Common myeloid progenitor, CD34-positive (primary cell): ENCODE measurements around the gene UNKL.
A peak's percentile ranks its signal among the peaks of the same experiment; 100 is the strongest.

Experiments used
- CTCF ChIA-PET: fragments of 350-600 bp; sonication (Branson Sonifier 250); formaldehyde crosslinking; loops from one replicate; lab custom pipeline; 2021; ENCODE audit warnings: antibody characterized with exemption; lab: Charles Lee
- POLR2A ChIA-PET: fragments of 350-600 bp; sonication (Branson Sonifier 250); formaldehyde crosslinking; loops from one replicate; lab custom pipeline; 2021; ENCODE audit warnings: antibody characterized with exemption; lab: Charles Lee
- DNase-seq, 3 donors: peaks; one replicate each; pipeline versions ENCODE4 v3.0.0 to v3.0.0-alpha.2; 2013
- H3K27ac ChIP-seq, 2 experiments: 1 replicate in 1 of 2; 2 replicates in 1 of 2; pipeline ENCODE4 v1.7.0; 2013; ENCODE audit warnings: inconsistent platforms in 2 of 2, low read length in 2 of 2, mild to moderate bottlenecking in 2 of 2, low read depth in 1 of 2, moderate library complexity in 1 of 2; ENCODE audit not compliant: severe bottlenecking in 2 of 2, insufficient read depth in 1 of 2, poor library complexity in 1 of 2
- H3K27me3 ChIP-seq, 5 experiments: replicated peaks in 2 of 5; 1 replicate in 3 of 5; 2 replicates in 2 of 5; pipeline versions ENCODE4 v1.6.1 to v1.7.0; 2013; ENCODE audit warnings: low read length in 4 of 5, mild to moderate bottlenecking in 2 of 5, moderate library complexity in 2 of 5, inconsistent platforms in 1 of 5; ENCODE audit not compliant: insufficient read depth in 5 of 5, control insufficient read depth in 4 of 5
- H3K36me3 ChIP-seq, 4 experiments: 1 replicate in 2 of 4; 2 replicates in 2 of 4; pipeline versions ENCODE4 v1.6.1 to v1.7.0; 2013; ENCODE audit warnings: low read length in 3 of 4, control low read depth in 1 of 4, mild to moderate bottlenecking in 1 of 4; ENCODE audit not compliant: control insufficient read depth in 4 of 4, insufficient read depth in 4 of 4
- H3K4me1 ChIP-seq, 4 experiments: 1 replicate in 3 of 4; 2 replicates in 1 of 4; pipeline versions ENCODE4 v1.6.1 to v1.7.1; 2013; ENCODE audit warnings: low read length in 3 of 4, mild to moderate bottlenecking in 3 of 4, control low read depth in 1 of 4, inconsistent platforms in 1 of 4, moderate library complexity in 1 of 4; ENCODE audit not compliant: control insufficient read depth in 4 of 4, insufficient read depth in 4 of 4; ENCODE audit errors: control extremely low read depth in 1 of 4
- H3K4me3 ChIP-seq, 7 experiments: 1 replicate in 4 of 7; 2 replicates in 3 of 7; pipeline versions ENCODE4 v1.5.1 to v1.7.0; 2013; ENCODE audit warnings: mild to moderate bottlenecking in 7 of 7, low read length in 6 of 7, moderate library complexity in 6 of 7, inconsistent platforms in 2 of 7, low read depth in 2 of 7, control low read depth in 1 of 7; ENCODE audit not compliant: insufficient read depth in 4 of 7, control insufficient read depth in 1 of 7; ENCODE audit errors: extremely low read depth in 1 of 7
- H3K9me3 ChIP-seq, 5 experiments: 1 replicate in 4 of 5; 2 replicates in 1 of 5; pipeline versions ENCODE4 v1.6.1 to v1.7.1; 2013; ENCODE audit warnings: low read length in 4 of 5, mild to moderate bottlenecking in 2 of 5, inconsistent platforms in 1 of 5, low read depth in 1 of 5, moderate library complexity in 1 of 5; ENCODE audit not compliant: control insufficient read depth in 4 of 5, insufficient read depth in 2 of 5; ENCODE audit errors: control extremely low read depth in 1 of 5
- WGBS: methylation state at CpG from one replicate; pipeline ENCODE4 v1.1.5; 2013; ENCODE audit not compliant: insufficient coverage; 5-methylcytosine and 5-hydroxymethylcytosine counted together

The UNKL gene

GRCh38 chr16:1361685-1362360 is 52.7 kb downstream of the UNKL start:
- 98% methylated on average over 41 of the region's 43 CpGs for WGBS
- CTCF ChIA-PET, result interaction anchor here (1.5 to 3.1 kb wide), 4 partner anchors 14 to 176 kb away, joined by 4 to 17 read pairs (median 8); no protein-coding TSS in a partner anchor
- DNase-seq, result no peak
- no peaks in the 10 kb centered on the region for H3K4me1 ChIP-seq
- H3K27ac ChIP-seq, result no peak overlapping the region
- POLR2A ChIA-PET, result no interaction called here
- peaks cover 2 to 68% (median 47%) of the 10 kb centered on the region in 4 experiments for H3K36me3 ChIP-seq
- no peak overlapping the region for H3K4me3 ChIP-seq
- H3K9me3 ChIP-seq, result no peaks in the 10 kb centered on the region
- H3K27me3 ChIP-seq, result no peaks in the 10 kb centered on the region

DNA sequence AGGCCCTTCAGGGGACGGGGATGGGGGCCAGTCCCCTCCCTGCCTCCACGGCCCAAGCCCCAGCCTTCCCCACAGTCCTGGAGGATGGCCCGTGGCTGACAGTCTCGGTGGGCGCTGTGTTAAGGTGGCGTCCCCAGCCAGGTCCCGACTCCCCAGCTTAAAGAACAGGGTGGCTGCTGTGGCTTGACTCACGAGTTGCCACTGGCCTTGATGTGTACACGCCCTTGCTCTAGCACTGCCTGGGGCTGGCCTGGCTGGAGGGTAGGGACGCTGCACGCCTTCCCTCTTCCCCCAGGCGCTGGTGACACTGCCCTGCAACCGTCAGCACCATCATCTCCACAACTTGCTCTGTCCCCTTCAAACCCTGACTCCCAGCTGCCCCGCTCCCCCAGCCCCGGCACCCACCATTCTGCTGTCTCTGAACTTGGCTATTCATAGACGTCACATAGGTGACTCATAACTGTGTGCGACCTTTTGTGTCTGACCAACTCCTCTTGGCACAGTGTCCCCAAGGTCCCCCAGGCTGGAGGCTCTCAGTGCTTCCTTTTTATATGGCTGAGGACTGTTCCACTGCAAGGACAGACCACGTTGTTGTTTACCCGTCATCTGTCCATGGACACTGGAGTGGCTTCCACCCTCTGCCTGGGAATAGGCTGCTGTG is 56.5 kb downstream of the UNKL start:
- Histone ChIP-seq H3K4me1 (peaks cover 0 to 11% (median 1%) of the 10 kb centered on the region in 4 experiments), H3K36me3 (peaks cover 0 to 37% (median 25%) of the 10 kb centered on the region in 4 experiments), H3K9me3 (no peaks in the 10 kb centered on the region), H3K27ac (no peak overlapping the region), H3K4me3 (no peak overlapping the region), H3K27me3 (no peaks in the 10 kb centered on the region)
- no peak for DNase-seq
- 92% methylated on average over 19 of the region's 19 CpGs for WGBS
- ChIA-PET CTCF (no interaction called here), POLR2A (no interaction called here)

- ChIA-PET POLR2A (interaction anchor here (0.6 kb wide), 1 partner anchor 52 kb away, joined by 3 read pairs; no protein-coding TSS in a partner anchor), CTCF (interaction anchor here (1.8 kb wide), 1 partner anchor 9 kb away, joined by 5 read pairs; no protein-coding TSS in a partner anchor)
- Histone ChIP-seq H3K27ac (no peak overlapping the region), H3K9me3 (no peaks in the 10 kb centered on the region), H3K4me1 (peaks cover 7 to 19% (median 13%) of the 10 kb centered on the region in 4 experiments), H3K4me3 (no peak overlapping the region), H3K36me3 (peaks cover 0 to 21% (median 11%) of the 10 kb centered on the region in 4 experiments), H3K27me3 (no peaks in the 10 kb centered on the region)
- WGBS, result 92% methylated on average over 26 of the region's 33 CpGs
- DNase-seq, result no peak
These were observed 58.2 kb downstream of the UNKL start for GRCh38 chr16:1356061-1356900.

DNA sequence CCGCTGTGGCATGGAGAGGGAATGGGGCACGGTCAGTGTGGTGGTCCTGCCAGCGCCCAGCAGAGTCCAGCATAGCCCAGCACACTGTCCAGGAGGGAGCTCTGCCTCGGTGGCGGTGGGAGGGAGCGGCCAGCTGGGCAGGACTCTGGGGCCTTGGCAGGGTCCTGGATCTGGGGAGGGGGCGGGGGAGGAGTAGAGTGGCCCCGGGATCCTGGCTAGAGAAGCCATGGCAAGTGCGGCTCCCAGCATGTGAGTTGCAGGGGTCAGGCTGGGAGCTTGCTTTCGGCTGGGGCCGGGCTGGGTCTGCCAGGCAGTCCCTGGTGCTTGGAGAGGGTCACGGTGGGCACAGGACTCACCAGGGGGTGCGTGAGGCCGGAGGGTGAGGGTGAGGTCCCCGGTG is 58.9 kb downstream of the UNKL start:
- DNase-seq, result no peak
- 89% methylated on average over 14 of the region's 15 CpGs for WGBS
- H3K27ac ChIP-seq, result no peak overlapping the region
- H3K4me3 ChIP-seq, result no peak overlapping the region
- peaks cover 9 to 26% (median 20%) of the 10 kb centered on the region in 4 experiments for H3K4me1 ChIP-seq
- no peaks in the 10 kb centered on the region for H3K9me3 ChIP-seq
- ChIA-PET CTCF (interaction anchor here (0.7 to 1.8 kb wide), 2 partner anchors 10 to 19 kb away, joined by 3 to 5 read pairs; no protein-coding TSS in a partner anchor), POLR2A (no interaction called here)
- no peaks in the 10 kb centered on the region for H3K27me3 ChIP-seq
- H3K36me3 ChIP-seq, result peaks cover 0 to 16% (median 9%) of the 10 kb centered on the region in 4 experiments

DNA sequence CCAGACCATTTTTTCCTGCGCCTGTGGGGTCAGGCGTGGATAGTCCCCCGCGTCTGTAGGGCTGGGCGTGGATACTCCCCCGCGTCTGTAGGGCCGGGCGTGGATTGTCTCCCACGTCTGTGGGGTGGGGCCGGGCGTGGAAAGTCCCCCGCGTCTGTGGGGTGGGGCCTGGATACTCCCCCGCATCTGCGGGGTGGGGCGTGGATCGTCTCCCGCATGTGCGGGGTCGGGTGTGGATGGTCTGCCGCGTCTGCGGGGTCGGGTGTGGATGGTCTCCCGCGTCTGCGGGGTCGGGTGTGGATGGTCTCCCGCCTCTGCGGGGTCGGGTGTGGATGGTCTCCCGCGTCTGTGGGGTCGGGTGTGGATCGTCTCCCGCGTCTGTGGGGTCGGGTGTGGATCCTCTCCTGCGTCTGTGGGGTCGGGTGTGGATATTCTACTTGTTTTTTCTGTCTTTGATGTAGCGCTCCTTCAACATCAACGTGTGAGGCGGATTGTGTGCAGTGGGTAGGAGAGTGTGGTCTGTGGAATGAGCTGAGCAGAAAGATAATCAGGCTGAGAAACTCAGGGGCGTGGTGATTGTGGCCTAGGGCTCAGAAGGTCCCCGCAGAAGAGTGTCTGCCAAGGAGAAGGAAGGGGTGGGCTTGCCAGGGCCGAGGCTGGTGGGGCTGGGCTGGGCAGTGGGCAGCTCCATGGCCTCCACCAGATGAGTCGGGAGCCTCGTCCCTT is 59.5 kb downstream of the UNKL start:
- CTCF ChIA-PET, result interaction anchor here (0.7 to 1.8 kb wide), 4 partner anchors 8 to 43 kb away, joined by 3 to 9 read pairs (median 4); no protein-coding TSS in a partner anchor
- Histone ChIP-seq H3K9me3 (no peaks in the 10 kb centered on the region), H3K4me3 (no peak overlapping the region), H3K27ac (no peak overlapping the region), H3K36me3 (peaks cover 0 to 16% (median 8%) of the 10 kb centered on the region in 4 experiments), H3K4me1 (peaks cover 9 to 29% (median 21%) of the 10 kb centered on the region in 4 experiments), H3K27me3 (no peaks in the 10 kb centered on the region)
- WGBS, result 96% methylated on average over 22 of the region's 49 CpGs
- POLR2A ChIA-PET, result no interaction called here
- peak in 1 of 3 donors; percentile 44 for DNase-seq

DNA sequence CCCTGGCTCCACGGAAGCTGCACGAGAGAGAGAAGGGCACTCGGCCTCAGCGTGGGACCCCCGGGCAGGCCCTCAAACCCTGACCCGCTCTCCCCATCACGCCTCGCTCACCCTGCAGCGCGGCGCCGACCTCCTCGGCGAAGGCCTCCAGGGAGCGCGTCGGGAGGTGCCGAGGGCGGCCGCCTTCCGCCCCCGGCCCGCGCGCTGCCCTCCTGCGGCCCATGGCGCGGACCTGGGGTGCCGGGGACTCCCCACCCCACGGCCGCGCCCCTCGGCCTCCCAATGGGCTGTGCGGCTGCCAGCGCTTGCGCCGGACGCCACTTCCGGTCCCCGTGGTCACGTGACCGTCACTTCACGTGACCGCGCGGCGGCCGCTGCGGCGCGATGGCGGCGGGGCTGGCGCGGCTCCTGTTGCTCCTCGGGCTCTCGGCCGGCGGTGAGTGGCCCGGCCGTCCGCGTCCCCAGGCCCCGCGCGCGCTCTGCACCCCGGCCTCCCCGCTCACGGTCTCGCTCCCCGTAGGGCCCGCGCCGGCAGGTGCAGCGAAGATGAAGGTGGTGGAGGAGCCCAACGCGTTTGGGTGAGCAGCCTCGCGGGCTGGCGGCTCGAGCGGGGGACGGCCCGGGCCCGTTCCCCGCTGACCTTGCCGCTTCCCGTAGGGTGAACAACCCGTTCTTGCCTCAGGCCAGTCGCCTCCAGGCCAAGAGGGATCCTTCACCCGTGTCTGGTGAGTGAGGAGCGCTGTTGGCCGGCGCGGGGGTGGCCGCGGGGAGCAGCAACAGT is 62.7 kb downstream of the UNKL start, which contains the start of the genes GNPTG and TSR3:
Gene GNPTG, plus strand, starts transcription at position 350 of the 781 bp plus-strand sequence. Its CDS starts 35 bp downstream, at position 385.
Gene TSR3, minus strand, starts transcription at position 297 of the 781 bp plus-strand sequence. Its CDS starts 74 bp downstream, at position 223.
- WGBS, result under 1% methylated on average over 65 of the region's 98 CpGs
- POLR2A ChIA-PET, result no interaction called here
- CTCF ChIA-PET, result interaction anchor here (1.6 kb wide), 1 partner anchor 14 kb away, joined by 7 read pairs; no protein-coding TSS in a partner anchor
- H3K4me1 ChIP-seq, result peaks cover 9 to 29% (median 21%) of the 10 kb centered on the region in 4 experiments
- H3K27ac ChIP-seq, result peak within 1 kb of the TSS; percentile 33 to 73
- no peaks in the 10 kb centered on the region for H3K27me3 ChIP-seq
- DNase-seq, result peak; percentile 83 to 91 (median 83)
- no peaks in the 10 kb centered on the region for H3K9me3 ChIP-seq
- H3K4me3 ChIP-seq, result peak within 1 kb of the TSS; percentile 78 to 99 (median 92)
- peaks cover 2 to 30% (median 18%) of the 10 kb centered on the region in 4 experiments for H3K36me3 ChIP-seq
